Measurements from ENCODE around the gene GALNT9.
A peak's percentile ranks its signal among the peaks of the same experiment; 100 is the strongest.

The GALNT9 gene

DNA sequence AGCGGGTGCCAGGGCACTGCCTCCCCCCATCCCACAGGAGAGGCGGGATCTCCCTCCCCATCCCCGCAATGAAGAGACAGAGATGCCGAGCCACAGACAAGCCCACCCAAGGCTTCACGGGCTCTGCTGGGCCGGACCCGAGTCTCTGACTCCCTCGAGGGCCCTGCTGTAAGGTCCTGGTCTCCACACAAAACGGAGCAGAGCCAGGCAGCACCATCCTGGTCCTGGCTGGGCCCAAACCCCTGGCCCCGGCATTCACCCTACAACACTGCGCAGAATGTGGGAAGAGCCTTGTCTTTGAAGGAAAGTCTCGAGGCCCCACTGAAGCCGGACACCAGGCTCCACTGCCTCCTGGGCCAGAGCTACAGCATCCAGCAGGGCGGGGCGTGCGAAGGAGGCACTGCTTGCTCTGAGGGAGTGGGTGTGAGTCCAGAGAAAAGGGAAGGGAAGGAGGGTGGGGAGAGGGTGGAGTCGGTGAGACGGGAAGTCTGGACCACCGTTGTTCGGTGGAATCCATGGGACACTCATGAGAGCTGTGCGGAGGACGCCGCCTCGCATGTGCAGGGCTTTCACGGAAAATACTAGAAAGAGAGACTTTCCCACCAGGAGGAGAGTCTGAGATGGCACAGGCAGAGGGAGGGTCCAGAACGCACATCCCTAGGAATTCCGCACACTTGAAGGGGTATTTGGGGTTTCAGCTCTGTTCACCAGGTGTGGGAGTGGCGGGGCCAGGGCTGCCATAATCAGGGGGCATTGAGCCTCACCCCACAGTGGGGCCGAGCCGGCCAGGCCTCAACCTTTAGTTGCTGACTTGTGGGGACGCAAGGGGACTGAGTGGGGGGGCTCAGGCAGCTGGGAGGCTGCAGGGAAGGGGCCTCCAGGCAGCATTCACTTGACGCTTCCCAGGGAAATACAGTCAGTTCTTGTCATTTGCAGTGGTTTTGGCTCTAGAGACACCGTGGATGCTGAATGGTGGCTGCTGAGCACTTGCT, 36.8 kb downstream of the GALNT9 start:
- no peak for DNase-seq (ENCODE audit: low spot score)

DNA sequence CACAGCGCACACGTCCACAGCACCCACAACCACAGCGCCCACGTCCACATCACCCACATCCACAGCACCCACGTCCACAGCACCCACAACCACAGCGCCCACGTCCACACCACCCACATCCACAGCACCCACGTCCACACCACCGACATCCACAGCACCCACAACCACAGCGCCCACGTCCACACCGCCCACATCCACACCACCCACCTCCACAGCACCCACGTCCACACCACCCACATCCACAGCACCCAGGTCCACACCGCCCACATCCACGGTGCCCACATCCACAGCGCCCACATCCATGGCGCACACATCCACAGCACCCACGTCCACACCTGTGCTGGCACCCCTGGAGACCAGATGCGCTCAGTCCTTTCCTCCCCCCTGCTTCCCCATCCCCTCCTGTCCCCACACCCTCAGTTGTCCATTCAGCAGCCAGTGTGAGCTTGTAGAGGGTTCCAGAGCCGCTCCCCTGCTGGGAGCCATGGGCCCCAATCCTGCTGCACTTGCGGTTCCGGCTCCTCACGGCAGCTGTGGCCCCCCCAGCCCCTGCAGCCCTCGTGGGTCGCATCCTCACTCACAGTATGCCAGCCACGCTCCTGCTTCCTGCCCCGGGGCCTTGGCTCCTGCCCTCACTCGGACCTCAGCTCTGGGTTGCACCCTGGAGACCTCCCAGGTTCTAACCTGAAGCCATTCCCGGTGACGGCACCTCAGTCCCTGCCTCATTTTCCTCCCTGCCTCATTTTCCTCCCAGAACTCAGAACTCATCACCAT, 37.8 kb downstream of the GALNT9 start:
- no peak for DNase-seq (ENCODE audit: low spot score)

DNA sequence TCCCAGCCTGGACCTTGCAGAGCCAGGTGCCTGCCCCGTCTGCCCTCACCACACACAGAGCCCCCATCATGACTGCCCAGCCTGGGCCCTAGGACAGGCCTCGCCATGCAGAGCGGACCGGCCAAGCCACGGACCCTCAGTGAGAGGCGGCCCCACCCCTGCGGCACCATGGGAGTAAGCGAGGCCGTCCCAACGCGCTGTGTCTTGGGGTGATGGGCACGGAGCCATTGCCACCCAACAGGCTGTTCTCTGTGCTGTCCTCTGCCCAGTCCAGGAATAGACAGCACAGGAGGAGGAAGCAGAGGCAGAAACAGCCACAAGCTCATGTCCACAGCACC, 39.2 kb downstream of the GALNT9 start:
- DNase-seq (ENCODE audit: low spot score) = no peak

DNA sequence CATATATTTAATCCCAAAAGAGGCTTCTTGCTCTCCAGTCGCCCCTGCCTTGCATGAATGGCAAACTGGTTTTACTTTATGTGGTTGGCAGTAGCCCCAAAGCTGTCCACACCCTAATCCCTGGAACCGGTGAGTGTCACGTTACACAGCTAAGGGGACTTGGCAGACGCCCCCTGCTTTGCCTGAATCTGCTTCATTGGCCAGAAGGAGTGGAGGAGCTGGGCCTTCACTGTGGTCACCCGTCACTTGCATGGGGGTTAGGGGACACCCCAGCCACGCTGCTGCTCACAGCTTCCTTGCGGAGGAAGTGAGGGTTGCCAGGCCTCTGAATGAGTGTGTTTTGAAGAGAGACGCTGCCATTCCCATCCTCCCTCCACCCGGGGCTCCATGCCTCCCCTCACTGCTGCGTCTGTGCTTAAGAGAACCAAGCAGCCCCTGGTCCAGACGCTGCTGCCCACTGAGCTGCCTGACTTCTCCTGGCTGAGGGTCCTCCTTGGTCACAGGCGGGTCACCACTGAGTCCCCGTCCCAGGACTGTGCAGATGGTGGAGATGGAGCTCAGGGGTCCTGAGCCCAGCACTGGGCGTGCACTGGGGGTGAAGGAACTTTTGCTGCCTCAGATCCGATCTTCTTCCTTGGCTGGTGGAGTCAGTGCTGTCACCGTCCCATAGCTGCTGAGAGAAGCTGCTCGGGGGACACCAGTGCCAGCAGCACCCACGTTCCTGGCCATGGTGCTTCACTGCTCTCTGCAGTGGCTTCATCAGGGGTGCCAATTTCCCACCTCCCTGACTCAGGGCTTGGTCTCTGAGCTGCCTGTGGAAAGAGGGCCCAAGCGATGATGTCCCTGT, 39.8 kb downstream of the GALNT9 start:
- DNase-seq (ENCODE audit: low spot score) = no peak

DNA sequence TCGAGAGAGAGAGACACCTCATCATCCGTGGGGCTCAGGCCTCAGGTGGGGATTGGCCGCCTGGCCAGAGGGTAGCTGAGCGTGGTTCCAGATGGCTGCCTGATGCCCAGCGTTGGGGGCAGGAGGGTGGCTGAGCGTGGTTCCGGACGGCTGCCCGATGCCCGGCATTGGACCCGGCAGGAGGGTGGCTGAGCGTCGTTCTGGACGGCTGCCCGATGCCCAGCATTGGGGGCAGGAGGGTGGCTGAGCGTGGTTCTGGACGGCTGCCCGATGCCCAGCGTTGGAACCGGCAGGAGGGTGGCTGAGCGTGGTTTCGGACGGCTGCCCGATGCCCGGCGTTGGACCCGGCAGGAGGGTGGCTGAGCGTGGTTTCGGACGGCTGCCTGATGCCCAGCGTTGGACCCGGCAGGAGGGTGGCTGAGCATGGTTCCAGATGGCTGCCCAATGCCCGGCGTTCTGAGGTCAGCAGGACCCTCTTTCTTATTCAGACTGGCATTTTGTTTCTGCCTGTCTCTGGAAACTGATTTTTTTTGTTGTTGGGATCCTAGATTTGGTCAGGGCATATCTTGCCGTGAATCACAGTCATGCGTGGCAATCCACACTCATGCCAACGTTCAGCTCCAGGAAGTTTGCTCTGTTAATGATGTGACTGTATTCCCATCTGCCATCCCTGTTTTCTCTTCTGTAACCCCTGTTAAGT, 40.7 kb downstream of the GALNT9 start:
- no peak for DNase-seq (ENCODE audit: low spot score)

DNA sequence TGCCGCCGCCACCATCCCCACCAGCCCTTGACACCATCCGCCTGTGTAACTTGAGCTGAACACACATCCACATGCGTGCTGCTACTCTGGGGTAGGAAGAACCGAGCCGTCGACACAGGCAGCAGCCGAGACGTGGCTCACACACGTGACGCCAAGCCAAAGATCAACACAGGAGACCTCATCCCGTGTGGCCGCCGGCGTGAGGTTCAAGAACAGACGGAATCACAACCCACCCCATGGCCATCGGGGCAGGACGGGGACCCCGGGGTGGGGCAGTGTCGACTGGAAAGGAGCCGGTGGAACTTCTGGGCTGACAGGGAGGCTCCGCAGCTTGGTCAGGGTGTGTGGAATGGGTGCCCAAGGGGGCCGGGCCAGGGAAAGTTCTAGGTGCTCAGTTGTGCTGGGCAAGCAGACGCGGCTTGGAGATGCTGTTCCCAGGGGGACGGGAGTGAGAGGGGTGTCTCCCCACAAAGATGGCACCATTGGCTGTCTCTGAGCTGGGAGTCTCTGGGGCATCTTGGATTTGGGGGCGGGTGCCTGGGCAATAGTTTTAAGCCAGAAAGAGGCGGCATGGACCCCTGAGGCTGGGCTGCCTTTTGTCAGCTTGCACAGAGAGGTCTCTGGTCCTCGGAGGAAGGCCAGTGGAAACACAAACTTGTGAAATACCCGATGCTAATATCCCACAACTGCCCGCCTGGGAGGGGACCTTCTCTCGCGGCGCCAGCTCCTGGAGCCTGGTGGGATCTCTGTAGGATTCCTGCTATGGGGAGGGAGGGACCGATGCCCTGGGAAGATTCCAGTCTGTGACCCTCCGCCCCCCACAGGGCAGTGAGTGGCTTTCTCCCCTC, 41.8 kb downstream of the GALNT9 start:
- no peak for DNase-seq (ENCODE audit: low spot score)

DNA sequence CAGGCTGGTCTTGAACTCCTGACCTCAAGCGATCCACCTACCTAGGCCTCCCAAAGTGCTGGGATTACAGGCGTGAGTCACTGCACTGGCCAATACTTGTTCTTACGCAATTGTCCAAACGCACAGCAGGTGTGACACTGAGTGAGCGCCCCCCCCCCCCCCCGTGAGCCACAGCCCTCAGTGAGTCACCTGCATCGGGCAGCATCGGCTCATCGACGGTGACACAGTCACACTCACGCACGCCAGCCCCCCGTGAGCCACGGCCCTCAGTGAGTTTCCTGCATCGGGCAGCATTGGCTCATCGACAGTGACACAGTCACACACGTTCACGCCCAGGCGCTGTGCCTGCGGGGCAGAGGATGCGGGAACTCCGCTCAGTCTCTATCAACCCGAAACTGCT, 42.5 kb downstream of the GALNT9 start:
- DNase-seq (ENCODE audit: low spot score) = no peak

DNA sequence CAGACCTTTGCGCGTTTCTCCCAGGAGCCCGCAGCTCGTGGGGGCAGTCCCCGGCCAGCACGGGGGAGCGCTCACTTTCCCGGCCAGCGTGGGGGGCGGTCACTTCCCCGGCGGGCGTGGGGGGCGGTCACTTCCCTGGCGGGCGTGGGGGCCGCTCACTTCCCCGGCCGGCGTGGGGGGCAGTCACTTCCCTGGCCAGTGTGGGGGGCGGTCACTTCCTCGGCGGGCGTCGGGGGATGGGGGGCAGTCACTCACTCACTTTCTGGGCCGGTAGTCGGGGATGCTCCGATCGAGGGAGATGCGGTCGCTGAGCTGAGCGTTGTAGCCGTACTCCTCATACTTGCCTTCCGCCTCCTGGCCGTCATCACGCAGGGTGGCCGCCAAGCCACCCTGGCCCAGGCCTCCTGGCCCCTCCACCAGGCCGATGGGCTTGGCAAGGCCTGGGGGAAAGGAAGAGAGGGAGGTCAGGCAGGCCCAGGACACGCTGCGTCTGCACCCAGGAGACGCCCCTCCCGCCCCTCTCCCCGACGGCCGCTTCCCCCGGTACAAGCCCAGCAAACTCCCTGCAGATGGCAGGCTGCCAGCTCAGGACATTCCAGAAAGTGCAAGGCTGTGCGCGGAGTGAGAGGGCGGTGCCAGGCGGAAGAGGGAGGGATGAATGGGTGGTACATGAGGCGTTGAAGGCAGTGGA, 43.3 kb downstream of the GALNT9 start:
- no peak for DNase-seq (ENCODE audit: low spot score)

DNA sequence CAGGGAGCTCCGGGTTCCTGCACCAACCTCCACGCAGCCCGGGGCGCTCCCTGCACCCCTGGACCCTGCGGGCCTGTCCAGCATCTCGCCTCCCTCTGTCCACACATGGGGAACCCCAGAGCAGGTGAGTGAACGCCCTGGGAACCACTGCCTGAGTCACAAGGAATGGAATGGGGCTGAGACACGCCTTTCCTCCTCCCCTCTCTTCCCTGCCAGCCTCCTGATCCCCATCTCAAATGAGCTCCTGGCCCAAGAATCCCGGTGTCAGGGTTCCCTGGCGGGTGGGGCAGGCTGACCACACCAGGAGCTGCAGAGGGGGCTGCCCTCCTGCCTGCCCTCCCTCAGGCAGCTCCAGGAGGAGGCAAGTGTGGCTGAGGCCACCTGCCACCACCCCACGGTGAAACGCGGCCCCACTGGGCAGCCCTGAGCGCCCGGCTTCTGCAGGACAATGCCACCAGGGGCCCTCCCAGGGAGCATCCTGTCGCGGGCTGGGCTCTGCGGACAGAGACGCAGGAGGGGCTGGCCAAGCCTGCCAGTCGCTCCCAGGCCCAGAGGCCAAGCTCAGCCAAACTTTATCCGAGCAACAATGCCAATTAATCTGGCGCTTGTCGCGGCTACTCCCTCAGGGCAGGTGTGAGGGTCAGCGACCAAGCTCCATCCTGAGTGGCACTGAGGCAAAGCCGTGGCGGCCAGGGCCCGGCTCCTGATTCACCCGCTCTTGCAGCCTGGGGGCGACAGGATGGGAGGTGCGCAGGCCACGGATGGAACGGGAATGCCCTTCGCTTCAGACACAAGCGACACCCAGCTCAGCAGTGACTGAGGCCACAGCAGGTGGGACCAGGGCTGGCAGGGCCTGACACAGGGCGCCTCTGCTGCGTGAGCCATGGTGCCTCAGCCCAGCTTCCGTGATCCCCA, 44.3 kb downstream of the GALNT9 start:
- no peak for DNase-seq (ENCODE audit: low spot score)

DNA sequence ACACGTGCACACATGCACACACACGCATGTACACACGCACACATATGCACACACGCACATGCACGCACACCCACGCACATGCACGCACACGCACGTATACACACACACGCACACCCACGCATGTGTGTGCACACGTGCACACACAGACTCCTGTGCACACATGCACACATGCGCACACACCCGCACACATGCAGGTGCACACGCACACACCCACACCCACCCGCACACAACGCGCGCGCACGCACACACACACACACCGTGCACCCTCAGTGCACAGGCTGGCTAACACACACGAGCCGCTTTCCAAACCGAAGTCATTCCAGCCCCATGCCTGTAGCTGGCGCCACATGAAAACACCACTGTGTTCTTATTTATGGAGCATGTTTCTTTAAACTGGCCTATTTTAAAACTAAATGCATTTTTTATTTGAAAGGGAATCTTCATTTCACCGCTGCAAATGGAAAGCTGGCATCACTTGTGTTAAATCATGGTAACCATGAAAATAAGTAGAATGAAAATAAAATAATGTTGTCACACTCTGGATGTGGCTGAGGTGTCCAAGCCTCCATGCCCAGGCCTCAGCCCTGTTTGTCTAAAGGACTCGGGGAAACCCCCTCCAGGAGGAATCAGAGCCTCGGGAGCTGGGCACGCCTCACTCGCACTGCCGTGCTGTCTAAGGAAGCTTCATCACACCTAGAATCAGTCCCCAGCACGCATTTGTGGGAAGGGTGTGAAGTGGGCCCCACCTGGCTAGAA, 45.1 kb downstream of the GALNT9 start:
- DNase-seq (ENCODE audit: low spot score) = peak; percentile 25

DNA sequence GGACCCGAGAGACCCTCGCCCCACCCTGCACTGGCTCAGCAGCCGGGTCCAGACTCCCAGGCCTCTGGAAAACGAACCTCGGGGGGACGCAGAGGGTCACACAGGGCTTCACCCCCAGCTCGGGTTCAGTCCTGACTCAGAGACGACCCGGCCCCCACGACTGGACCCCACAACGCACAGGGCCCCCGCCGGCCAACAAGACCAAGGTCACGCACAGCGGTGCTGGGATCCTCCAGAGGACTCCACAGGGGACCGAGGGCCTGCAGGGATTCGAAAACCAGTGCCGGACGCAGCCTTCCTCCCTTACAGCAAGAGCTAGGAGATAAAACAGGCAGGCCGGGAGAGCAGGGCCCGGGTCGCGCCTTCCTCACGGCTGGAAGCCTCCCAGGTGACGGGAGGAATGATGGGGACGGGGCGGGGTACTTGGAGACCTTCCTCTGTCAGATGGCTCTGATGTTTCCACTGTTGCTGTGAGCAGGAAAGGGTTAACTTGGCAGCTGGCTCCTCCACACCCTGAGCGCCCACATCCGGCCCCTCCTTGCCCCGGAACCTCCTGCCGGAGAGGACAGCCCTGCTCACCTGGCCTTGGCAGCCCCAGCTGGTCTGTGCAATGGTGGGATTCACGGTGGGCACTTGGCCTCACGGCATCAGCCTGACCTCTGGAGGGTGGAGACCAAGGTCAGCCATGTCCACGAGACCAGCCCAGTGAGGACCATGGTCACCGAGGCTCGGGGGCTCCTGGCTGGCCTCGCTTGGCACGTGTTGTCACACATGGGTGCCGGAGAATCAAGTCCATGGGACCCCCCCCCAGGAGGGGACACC, 46.2 kb downstream of the GALNT9 start:
- DNase-seq (ENCODE audit: low spot score) = no peak

DNA sequence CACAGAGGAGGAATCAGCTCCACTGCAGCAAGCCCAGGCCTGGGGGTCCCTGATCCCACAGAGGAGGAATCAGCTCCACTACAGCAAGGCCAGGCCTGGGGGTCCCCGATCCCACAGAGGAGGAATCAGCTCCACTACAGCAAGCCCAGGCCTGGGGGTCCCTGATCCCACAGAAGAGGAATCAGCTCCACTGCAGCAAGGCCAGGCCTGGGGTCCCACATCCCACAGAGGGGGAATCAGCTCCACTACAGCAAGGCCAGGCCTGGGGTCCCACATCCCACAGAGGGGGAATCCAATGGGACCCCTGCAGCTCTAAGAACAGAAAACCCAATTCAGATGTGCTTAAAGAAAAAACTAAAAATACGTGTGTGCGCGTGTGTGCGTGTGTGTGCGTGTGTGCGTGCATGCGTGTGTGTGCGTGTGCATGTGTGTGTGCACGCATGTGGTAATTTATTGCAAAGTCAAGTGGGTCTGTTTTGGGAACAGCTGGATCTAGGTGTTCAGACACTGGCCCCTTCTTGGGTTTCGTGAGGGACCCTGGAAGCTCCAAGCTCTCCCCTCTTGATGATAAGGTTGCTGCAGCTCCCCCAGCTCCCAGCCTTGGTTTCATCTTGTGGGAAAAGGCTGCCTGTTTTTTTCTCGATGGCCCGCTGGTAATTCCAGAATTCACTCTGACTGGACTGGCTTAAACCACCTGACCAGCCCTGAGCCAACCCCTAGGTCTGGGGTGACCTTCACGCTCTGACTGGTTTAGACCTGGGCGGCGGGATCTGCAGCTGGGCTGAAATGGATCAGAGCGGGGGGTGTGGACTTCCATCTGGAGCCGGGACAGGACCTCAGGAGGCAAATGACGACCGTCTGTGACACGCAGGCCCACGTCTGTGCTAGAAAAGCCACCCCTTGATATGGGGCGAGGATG, 47.1 kb downstream of the GALNT9 start:
- no peak for DNase-seq (ENCODE audit: low spot score)

DNA sequence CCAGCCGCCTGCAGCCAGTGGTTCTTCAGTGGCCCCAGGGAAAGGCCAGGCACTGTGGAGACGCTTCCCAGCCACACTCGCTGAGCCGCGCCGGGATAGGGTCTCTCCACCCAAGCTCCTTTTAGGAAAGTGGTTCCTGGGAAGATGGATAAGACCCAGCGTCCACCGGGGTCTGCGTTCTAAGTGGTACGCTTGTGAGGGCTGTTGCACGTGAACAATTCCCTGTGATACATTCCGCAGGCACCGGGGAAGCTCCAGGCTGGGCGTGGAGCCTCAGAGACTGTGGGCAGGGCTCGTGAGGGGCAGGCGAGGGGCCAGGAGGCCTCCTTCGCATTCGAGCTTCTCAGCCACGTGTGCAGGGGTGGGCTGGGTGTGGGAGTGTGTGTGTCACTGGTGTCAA, 48.4 kb downstream of the GALNT9 start:
- no peak for DNase-seq (ENCODE audit: low spot score)

DNA sequence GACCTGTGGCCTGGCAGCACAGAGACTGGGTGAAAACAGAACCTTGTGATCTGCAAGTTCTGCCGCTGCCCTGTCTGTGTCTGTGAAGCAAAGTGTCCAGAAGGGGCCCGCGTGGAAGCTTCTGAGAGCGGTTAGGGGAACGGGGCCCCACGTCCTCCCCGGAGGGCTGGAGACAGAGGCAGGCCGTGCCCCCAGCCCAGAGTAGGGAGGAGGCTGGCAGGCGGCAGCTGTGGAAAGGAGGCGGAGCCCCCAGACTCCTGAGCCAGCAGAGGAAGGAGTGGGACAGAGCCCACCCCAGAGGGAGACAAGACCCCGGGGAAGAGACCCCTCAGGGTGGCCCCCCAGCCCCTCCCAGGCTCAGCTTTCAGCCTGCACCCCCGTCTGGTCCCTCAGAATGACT, 49.0 kb downstream of the GALNT9 start:
- no peak for DNase-seq (ENCODE audit: low spot score)

DNA sequence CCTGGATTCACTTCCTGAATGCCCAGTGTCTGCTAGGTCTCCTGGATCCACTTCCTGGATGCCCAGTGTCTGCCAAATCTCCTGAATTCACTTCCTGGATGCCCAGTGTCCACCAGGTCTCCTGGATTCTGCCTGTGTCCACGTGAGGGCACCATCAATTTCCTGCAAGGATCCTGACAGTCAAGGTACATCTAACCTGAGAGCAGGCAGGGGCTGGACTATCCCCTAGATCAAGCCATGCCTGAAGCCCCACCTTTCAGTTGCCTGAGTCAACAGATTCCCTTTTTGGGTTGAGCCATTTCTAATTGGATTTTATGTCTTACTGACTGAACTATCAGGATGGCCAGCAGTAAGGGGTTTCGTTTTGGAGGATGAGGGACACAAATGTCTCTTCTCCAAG, 49.5 kb downstream of the GALNT9 start:
- DNase-seq (ENCODE audit: low spot score) = no peak

DNA sequence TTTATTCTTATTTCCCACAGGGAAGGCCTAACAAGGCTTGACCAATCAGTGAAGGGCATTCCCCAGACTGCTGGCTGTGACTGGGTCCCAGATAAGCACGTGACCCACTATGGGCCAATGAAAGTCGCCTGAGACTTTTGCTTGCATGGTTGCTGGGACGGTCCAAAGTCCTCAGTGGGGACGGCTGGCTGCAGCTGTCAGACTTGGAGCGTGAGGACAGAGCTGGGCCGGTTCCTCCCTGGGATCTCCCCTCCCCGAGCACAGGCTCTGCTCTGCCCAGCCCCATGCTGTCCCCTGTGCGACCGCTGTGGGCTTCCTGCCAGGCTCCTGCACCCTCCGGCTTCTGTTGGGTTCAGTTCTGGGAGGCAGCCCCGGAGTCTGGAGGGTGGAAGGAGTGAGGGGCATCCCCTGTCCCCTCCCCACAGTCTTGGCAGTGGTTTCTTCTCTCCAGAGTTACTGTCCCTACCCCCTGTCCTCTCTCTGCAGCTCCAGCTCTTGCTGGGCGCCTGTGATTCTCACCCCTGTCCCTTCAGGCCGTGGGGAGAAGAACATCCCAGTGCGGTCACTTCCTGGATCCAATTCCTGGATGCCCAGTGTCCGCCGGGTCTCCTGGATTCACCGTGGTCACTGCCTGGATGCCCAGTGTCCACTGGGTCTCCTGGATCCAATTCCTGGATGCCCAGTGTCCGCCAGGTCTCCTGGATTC, 50.1 kb downstream of the GALNT9 start:
- peak; percentile 22 for DNase-seq (ENCODE audit: low spot score)
